AG04449 (cell line): ENCODE data around the gene REX1BD.

Experiments used
- CTCF ChIA-PET: fragments of 350-600 bp; formaldehyde crosslinking; extraction: SDS; loops from one replicate; lab custom pipeline; 2021; ENCODE audit warnings: antibody characterized with exemption; lab: Yijun Ruan, JAX
- POLR2A ChIA-PET: fragments of 400-600, 350-600 bp; formaldehyde crosslinking; extraction: SDS; loops from one replicate; lab custom pipeline; 2020; ENCODE audit warnings: antibody characterized with exemption, inconsistent platforms; lab: Yijun Ruan, JAX
- DNase-seq: peaks from one replicate; pipeline ENCODE4 v3.0.0-alpha.2; 2010; ENCODE audit warnings: low read depth, low spot score
- H3K4me3 ChIP-seq: 2 replicates; pipeline ENCODE4 v1.5.1; 2011; ENCODE audit warnings: low read depth, mild to moderate bottlenecking, control low read depth, low read length
- TF ChIP-seq, protein P1 (sequence below): IDR thresholded peaks from one replicate; pipeline ENCODE4 v1.5.1; 2011; ENCODE audit warnings: mild to moderate bottlenecking, moderate library complexity, low read length, control low read depth, inconsistent platforms; ENCODE audit not compliant: insufficient read depth; ENCODE audit errors: missing control alignments

The REX1BD gene

DNA sequence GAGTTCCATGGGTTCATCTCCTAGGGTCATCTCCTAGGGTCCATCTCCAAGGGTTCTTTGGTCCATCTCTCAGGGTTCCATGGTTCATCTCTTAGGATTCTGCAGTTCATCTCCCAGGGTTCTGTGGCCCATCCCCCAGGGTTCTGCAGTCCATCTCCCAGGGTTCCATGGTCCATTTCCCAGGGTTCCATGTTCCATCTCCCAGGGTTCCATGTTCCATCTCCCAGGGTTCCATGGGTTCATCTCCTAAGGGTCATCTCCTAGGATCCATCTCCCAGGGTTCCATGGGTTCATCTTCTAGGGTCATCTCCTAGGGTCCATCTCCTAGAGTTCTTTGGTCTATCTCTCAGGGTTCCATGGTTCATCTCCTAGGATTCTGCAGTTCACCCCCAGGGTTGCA lies 29.0 kb downstream of the REX1BD start:
- POLR2A ChIA-PET = no interaction called here
- no peak overlapping the region for H3K4me3 ChIP-seq
- DNase-seq = no peak
- CTCF ChIA-PET = no interaction called here
- TF ChIP-seq, protein P1, sequence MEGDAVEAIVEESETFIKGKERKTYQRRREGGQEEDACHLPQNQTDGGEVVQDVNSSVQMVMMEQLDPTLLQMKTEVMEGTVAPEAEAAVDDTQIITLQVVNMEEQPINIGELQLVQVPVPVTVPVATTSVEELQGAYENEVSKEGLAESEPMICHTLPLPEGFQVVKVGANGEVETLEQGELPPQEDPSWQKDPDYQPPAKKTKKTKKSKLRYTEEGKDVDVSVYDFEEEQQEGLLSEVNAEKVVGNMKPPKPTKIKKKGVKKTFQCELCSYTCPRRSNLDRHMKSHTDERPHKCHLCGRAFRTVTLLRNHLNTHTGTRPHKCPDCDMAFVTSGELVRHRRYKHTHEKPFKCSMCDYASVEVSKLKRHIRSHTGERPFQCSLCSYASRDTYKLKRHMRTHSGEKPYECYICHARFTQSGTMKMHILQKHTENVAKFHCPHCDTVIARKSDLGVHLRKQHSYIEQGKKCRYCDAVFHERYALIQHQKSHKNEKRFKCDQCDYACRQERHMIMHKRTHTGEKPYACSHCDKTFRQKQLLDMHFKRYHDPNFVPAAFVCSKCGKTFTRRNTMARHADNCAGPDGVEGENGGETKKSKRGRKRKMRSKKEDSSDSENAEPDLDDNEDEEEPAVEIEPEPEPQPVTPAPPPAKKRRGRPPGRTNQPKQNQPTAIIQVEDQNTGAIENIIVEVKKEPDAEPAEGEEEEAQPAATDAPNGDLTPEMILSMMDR = no peak

DNA sequence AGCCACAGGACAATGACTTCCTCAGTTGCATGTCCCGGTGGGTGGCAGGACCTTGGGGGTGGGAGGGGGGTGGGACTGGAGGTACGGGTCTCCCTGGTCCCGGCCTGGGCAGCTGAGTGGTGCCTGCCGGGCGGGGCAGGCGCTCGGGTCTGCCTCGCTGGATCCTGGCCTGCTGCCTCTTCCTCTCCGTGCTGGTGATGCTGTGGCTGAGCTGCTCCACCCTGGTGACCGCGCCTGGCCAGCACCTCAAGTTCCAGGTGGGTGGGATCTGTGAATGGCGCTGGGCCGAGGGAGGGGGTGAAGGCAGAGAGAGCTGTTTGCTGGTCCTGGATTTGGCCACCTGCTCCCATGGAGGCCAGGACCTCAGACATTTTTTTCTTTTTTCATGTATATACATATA lies 29.6 kb downstream of the REX1BD start:
- TF ChIP-seq, protein P1 = no peak
- H3K4me3 ChIP-seq = no peak overlapping the region
- no peak for DNase-seq
- POLR2A ChIA-PET = no interaction called here
- CTCF ChIA-PET = no interaction called here

DNA sequence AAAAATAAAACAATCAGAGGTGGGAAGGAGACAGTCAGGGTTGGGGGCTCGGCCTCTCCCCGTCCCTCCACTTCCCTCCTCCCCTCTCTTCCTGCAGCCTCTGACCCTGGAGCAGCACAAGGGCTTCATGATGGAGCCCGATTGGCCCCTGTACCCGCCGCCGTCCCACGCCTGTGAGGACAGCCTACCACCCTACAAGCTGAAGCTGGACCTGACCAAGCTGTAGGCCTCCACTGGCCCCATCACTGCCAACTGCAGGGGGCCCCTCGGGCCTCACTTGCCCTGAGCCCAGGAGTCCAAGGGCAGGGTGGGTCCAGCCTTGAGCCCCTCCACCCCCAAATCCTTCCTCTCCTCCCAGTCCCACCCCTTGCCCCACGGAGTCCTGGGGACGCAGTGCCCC lies 31.7 kb downstream of the REX1BD start:
- POLR2A ChIA-PET = interaction anchor here (0.7 kb wide), 1 partner anchor 718 kb away, joined by 4 read pairs; no protein-coding TSS in a partner anchor
- DNase-seq = no peak
- CTCF ChIA-PET = interaction anchor here (0.9 to 1.3 kb wide), 3 partner anchors 26 to 32 kb away, joined by 3 to 4 read pairs (median 4); no protein-coding TSS in a partner anchor
- TF ChIP-seq, protein P1 = no peak
- no peak overlapping the region for H3K4me3 ChIP-seq

DNA sequence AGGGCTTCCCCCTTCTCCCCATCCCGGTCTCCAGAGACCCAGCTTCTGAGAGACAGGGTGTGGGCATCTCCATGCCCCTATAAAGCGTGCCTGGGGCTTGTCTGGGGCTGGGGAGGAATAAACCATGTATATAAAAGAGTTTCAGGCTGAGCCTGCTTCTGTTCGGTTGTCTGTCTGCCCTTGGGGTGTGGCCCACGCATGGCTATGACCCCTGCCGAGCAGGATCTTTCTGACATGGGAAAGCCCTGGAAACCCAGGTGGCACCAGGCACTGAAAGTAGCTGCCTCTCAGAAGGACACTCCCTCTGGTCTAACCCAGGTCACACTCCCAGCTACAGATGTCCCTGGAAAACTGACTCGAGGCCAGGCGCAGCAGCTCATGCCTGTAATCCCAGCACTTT lies 32.3 kb downstream of the REX1BD start:
- ChIA-PET POLR2A (no interaction called here), CTCF (interaction anchor here (1.2 to 1.3 kb wide), 2 partner anchors 32 to 33 kb away, joined by 4 read pairs; no protein-coding TSS in a partner anchor)

DNA sequence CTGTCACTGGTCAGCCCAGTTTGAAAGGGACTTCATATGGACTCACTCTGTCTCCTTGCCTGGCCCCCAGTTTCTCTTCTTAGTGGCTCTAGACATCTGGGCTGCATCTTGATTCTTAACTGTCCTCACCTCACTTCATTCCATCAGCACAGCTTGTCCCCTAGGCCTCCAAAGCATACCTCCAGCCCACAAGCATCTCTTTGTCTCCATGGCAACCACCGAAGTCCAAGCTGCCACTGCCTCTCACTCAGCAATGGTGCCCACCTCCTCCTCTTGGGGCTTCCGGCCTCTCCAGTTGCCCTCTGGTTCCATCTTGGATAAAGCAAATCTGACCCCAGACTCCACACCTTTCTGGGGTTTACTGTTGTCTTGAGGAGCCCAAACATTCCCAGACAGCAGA lies 38.3 kb downstream of the REX1BD start:
- CTCF ChIA-PET = no interaction called here
- POLR2A ChIA-PET = no interaction called here
- no peak for DNase-seq
- no peak overlapping the region for H3K4me3 ChIP-seq
- TF ChIP-seq, protein P1 = no peak

More for the DNA sequence above, 32.3 kb downstream of the REX1BD start:
- TF ChIP-seq, protein P1 = no peak
- DNase-seq = no peak
- no peak overlapping the region for H3K4me3 ChIP-seq

DNA sequence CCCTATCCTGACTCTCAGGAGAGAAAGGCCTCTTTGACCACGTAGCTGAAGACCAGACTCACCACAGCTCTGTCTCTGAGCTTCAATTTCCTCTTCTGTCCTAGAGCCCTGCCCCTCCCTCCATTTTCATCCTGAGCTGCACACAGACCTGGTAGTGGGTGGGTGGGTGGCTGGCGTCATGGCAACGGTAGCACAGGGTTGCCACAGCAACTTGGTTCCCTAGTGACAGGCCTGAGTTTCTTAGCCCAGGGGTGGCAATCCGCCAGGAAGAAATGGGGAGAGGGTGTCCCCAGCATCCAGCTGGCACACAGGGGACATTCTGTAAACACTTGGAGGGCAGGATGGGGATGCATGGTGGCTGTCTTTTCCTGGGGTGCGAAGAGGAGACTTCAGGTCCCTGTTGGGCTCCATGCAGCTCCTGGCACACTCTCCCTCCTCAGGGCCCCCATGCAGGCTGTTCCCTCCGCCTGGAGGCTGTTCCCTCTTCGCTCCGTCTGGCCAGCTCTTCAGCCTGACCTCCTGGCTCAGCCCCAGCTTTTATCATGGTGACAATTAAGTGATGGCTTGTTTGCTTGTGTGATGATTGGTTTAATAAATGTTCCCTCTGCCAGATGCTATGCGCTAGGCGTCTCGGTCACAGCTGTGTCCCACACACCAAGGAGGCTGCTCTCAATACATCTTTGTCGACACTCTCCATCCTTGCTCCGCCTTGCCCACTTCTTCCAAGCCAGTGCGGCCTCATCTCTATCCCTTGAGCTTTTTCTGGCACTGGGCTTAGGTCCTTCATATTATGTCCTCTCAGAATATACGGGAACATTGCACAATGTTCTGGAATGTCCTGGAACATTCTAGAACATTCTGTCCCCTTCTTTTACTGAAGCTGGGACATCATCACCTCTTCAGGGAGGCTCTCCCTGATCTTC lies 40.8 kb downstream of the REX1BD start:
- DNase-seq = no peak
- POLR2A ChIA-PET = no interaction called here
- no peak overlapping the region for H3K4me3 ChIP-seq
- TF ChIP-seq, protein P1 = no peak
- CTCF ChIA-PET = interaction anchor here (1.0 to 1.6 kb wide), 5 partner anchors 11 to 218 kb away, joined by 3 to 4 read pairs (median 3); no protein-coding TSS in a partner anchor
